Progenitor cell of endocrine pancreas (in vitro differentiated cells): ENCODE results near the gene SERPINA5. TPM values are rescaled to one million over a fixed set of nuclear protein-coding genes. Genes with fewer than 3 reads are reported as not detected.

Experiments used
- DNase-seq: peaks from one replicate; pipeline ENCODE4 v3.0.0; 2021; ENCODE audit warnings: low spot score; ENCODE audit not compliant: unreplicated experiment
- H3K27ac Mint-ChIP-seq: 2 replicates; pipeline ENCODE4 v1.8.0; 2021; ENCODE audit warnings: mild to moderate bottlenecking, moderate library complexity, mixed read lengths
- H3K27me3 Mint-ChIP-seq: 2 replicates; pipeline ENCODE4 v1.8.0; 2021; ENCODE audit warnings: mixed read lengths
- H3K36me3 Mint-ChIP-seq: 2 replicates; pipeline ENCODE4 v1.8.0; 2022; ENCODE audit warnings: mixed read lengths; ENCODE audit not compliant: insufficient read depth
- H3K4me1 Mint-ChIP-seq: 2 replicates; pipeline ENCODE4 v1.8.0; 2021; ENCODE audit warnings: low read depth, mixed read lengths
- H3K4me3 Mint-ChIP-seq: 2 replicates; pipeline ENCODE4 v1.8.0; 2021; ENCODE audit warnings: low read depth, mild to moderate bottlenecking, moderate library complexity, mixed read lengths
- H3K9me3 Mint-ChIP-seq: 2 replicates; pipeline ENCODE4 v1.8.0; 2021; ENCODE audit warnings: low read depth, mixed read lengths
- CTCF ChIP-seq: fragments of 200-600 bp; sonication (generic); IDR thresholded peaks from one replicate; pipeline ENCODE4 v1.5.0; 2021; ENCODE audit warnings: antibody characterized with exemption, mild to moderate bottlenecking; ENCODE audit not compliant: unreplicated experiment
- total RNA-seq: library from RNA; stranded (reverse); gene quantifications from 2 replicates; pipeline ENCODE4 v1.2.1, GENCODE V29; 2021

SERPINA5 gene
- total RNA-seq, 1 donor from 2014 or later = 37.7 TPM

GRCh38 chr14:94543449-94544124 is 37.6 kb upstream of the SERPINA5 start:
- H3K36me3 Mint-ChIP-seq = no peaks in the 10 kb centered on the region
- peaks cover 5% of the 10 kb centered on the region for H3K4me1 Mint-ChIP-seq
- peaks cover 5% of the 10 kb centered on the region for H3K9me3 Mint-ChIP-seq
- H3K27ac Mint-ChIP-seq = no peak overlapping the region
- DNase-seq = no peak
- no peak overlapping the region for H3K4me3 Mint-ChIP-seq
- TF ChIP-seq CTCF = peak; percentile 15
- H3K27me3 Mint-ChIP-seq = peaks cover 17% of the 10 kb centered on the region

GRCh38 chr14:94544726-94545125 is 36.5 kb upstream of the SERPINA5 start:
- TF ChIP-seq CTCF = no peak
- H3K27me3 Mint-ChIP-seq = peaks cover 10% of the 10 kb centered on the region
- H3K36me3 Mint-ChIP-seq = no peaks in the 10 kb centered on the region
- DNase-seq = no peak
- no peak overlapping the region for H3K27ac Mint-ChIP-seq
- no peak overlapping the region for H3K4me3 Mint-ChIP-seq
- H3K9me3 Mint-ChIP-seq = peaks cover 5% of the 10 kb centered on the region
- H3K4me1 Mint-ChIP-seq = peaks cover 5% of the 10 kb centered on the region

- Mint-ChIP-seq H3K4me1 (peaks cover 3% of the 10 kb centered on the region), H3K27me3 (peaks cover 10% of the 10 kb centered on the region), H3K36me3 (no peaks in the 10 kb centered on the region), H3K27ac (no peak overlapping the region), H3K4me3 (no peak overlapping the region), H3K9me3 (peaks cover 5% of the 10 kb centered on the region)
- no peak for TF ChIP-seq CTCF
- DNase-seq = no peak
Observed at GRCh38 chr14:94545131-94545841, 35.9 kb upstream of the SERPINA5 start.

GRCh38 chr14:94547151-94547680 is 34.0 kb upstream of the SERPINA5 start:
- DNase-seq = no peak
- Mint-ChIP-seq H3K27ac (no peak overlapping the region), H3K36me3 (peaks cover 2% of the 10 kb centered on the region), H3K9me3 (peaks cover 11% of the 10 kb centered on the region), H3K4me3 (no peak overlapping the region), H3K4me1 (no peaks in the 10 kb centered on the region), H3K27me3 (peaks cover 2% of the 10 kb centered on the region)
- TF ChIP-seq CTCF = no peak

- H3K27me3 Mint-ChIP-seq = no peaks in the 10 kb centered on the region
- peaks cover 3% of the 10 kb centered on the region for H3K36me3 Mint-ChIP-seq
- no peak overlapping the region for H3K4me3 Mint-ChIP-seq
- no peak for TF ChIP-seq CTCF
- H3K27ac Mint-ChIP-seq = no peak overlapping the region
- H3K4me1 Mint-ChIP-seq = no peaks in the 10 kb centered on the region
- DNase-seq = no peak
- peaks cover 16% of the 10 kb centered on the region for H3K9me3 Mint-ChIP-seq
Observed at GRCh38 chr14:94547726-94548125, 33.5 kb upstream of the SERPINA5 start.
